Keratinocyte (primary cell): ENCODE data around the gene CREM. TPM values are rescaled to one million over a fixed set of nuclear protein-coding genes. Genes with fewer than 3 reads are reported as not detected.

Source experiments
- DNase-seq: peaks from one replicate; pipeline ENCODE4 v3.0.0-alpha.2; 2011; ENCODE audit warnings: low read depth, missing footprints, low spot score
- FAIRE-seq: peaks from 2 replicates; lab custom pipeline; 2011; peaks lifted over from hg19 to GRCh38; lab: Jason Lieb, UNC
- H2AFZ ChIP-seq: 2 replicates; pipeline ENCODE4 v1.6.0; 2012; ENCODE audit warnings: low read length, control low read depth, inconsistent platforms; ENCODE audit not compliant: control insufficient read depth
- H3K27ac ChIP-seq: 2 replicates; pipeline ENCODE4 v1.5.1; 2011; ENCODE audit warnings: low read length; ENCODE audit not compliant: control insufficient read depth, insufficient read depth
- H3K27me3 ChIP-seq: 3 replicates; pipeline ENCODE4 v1.6.0; 2011; ENCODE audit warnings: low read length; ENCODE audit not compliant: control insufficient read depth, insufficient read depth; ENCODE audit errors: extremely low read depth
- H3K36me3 ChIP-seq, 2 experiments: 2 replicates in 1 of 2; 3 replicates in 1 of 2; pipeline ENCODE4 v1.5.1; 2011; ENCODE audit warnings: low read length in 2 of 2, mild to moderate bottlenecking in 1 of 2; ENCODE audit not compliant: control insufficient read depth in 2 of 2, insufficient read depth in 2 of 2; ENCODE audit errors: extremely low read depth in 1 of 2
- H3K4me1 ChIP-seq: 3 replicates; pipeline ENCODE4 v1.5.1; 2011; ENCODE audit warnings: low read length; ENCODE audit not compliant: control insufficient read depth, insufficient read depth; ENCODE audit errors: extremely low read depth
- H3K4me2 ChIP-seq: 3 replicates; pipeline ENCODE4 v1.6.0; 2011; ENCODE audit warnings: low read depth, low read length; ENCODE audit not compliant: control insufficient read depth, insufficient read depth; ENCODE audit errors: extremely low read depth
- H3K4me3 ChIP-seq, 3 experiments: fragments of 200-600 bp in 1 of 3; sonication (generic) in 1 of 3; 2 replicates in 2 of 3; 3 replicates in 1 of 3; pipeline ENCODE4 v1.5.1; 2011 to 2016; ENCODE audit warnings: low read length in 3 of 3, mild to moderate bottlenecking in 3 of 3, control low read depth in 2 of 3, inconsistent platforms in 1 of 3, low read depth in 1 of 3, mixed read lengths in 1 of 3, mixed run types in 1 of 3, moderate library complexity in 1 of 3; ENCODE audit not compliant: control insufficient read depth in 2 of 3, insufficient read depth in 2 of 3; ENCODE audit errors: extremely low read depth in 1 of 3
- H3K79me2 ChIP-seq: 2 replicates; pipeline ENCODE4 v1.6.0; 2012; ENCODE audit warnings: low read length; ENCODE audit not compliant: control insufficient read depth, insufficient read depth
- H3K9ac ChIP-seq: 3 replicates; pipeline ENCODE4 v1.6.0; 2011; ENCODE audit warnings: low read length; ENCODE audit not compliant: control insufficient read depth, insufficient read depth; ENCODE audit errors: extremely low read depth
- H3K9me1 ChIP-seq: 3 replicates; pipeline ENCODE4 v1.6.0; 2011; ENCODE audit warnings: low read length; ENCODE audit not compliant: control insufficient read depth, insufficient read depth; ENCODE audit errors: extremely low read depth
- H3K9me3 ChIP-seq: 2 replicates; pipeline ENCODE4 v1.5.1; 2012; ENCODE audit warnings: low read depth, low read length; ENCODE audit not compliant: control insufficient read depth
- H4K20me1 ChIP-seq: 3 replicates; pipeline ENCODE4 v1.6.0; 2011; ENCODE audit warnings: low read length; ENCODE audit not compliant: control insufficient read depth, insufficient read depth; ENCODE audit errors: extremely low read depth
- EZH2 ChIP-seq: IDR thresholded peaks from one replicate; pipeline ENCODE4 v1.6.1; 2012; ENCODE audit warnings: inconsistent platforms, mild to moderate bottlenecking, low read length, moderate library complexity
- dilution Hi-C: fragments of 300-500 bp; cut with MboI; formaldehyde crosslinking; loops from one replicate; pipeline ENCODE4 v1.7.0; 2020; ENCODE audit warnings: low sequenced_read_pairs; ENCODE audit not compliant: extremely low pct_ligation_motif_present
- polyA plus RNA-seq, 5 experiments: library from polyadenylated mRNA; depleted of rRNA in 3 of 5; stranded (reverse) in 3 of 5; stranded (forward) in 1 of 5; unstranded in 1 of 5; fragments of >200 nt; gene quantifications; 1 replicate in 1 of 5; 2 replicates in 3 of 5; 3 replicates in 1 of 5; pipeline versions ENCODE4 v1.2.1 to v1.2.3, GENCODE V29; 2011 to 2012; ENCODE audit warnings: missing spikeins in 2 of 5, low read depth in 1 of 5, low replicate concordance in 1 of 5
- TF ChIP-seq, protein P1 (sequence below), 3 experiments: IDR thresholded peaks in 1 of 3; conservative IDR thresholded peaks in 1 of 3; optimal IDR thresholded peaks in 1 of 3; 2 replicates in 2 of 3; 3 replicates in 1 of 3; pipeline versions ENCODE3 to v1.5.1; 2011; ENCODE audit warnings: low read length in 3 of 3, mild to moderate bottlenecking in 3 of 3, moderate library complexity in 2 of 3, control low read depth in 1 of 3, inconsistent platforms in 1 of 3; ENCODE audit not compliant: insufficient read depth in 2 of 3; ENCODE audit errors: extremely low read depth in 1 of 3

The CREM gene
- polyA plus RNA-seq, 1 donor (not counting 4 experiments of a cell fraction or from before 2014, with no cell fraction given), result 23.3 TPM

DNA sequence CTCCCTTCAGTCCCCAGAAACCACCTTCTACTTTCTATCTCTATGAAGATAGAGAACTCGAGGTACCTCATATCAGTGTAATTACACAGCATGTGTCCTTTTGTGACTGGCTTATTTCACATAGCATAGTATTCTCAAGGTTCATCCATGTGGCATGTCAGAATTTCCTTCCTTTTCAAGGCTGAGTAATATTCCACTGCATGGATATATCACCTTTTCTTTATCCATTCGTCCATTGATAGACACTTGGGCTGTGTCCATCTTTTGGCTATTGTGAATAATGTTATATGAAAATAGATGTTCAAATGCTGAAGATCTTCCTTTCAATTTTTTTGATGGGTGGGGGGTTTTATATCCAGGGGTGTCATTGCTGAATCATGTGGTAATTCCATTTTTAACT lies 117.9 kb downstream of the CREM start:
- H4K20me1 ChIP-seq, result no peaks in the 10 kb centered on the region
- H3K27ac ChIP-seq, result no peak overlapping the region
- no peaks in the 10 kb centered on the region for H3K79me2 ChIP-seq
- no peak for FAIRE-seq
- H3K36me3 ChIP-seq, result no peaks in the 10 kb centered on the region
- H3K27me3 ChIP-seq, result no peaks in the 10 kb centered on the region
- H3K9me3 ChIP-seq, result no peaks in the 10 kb centered on the region
- H3K9me1 ChIP-seq, result no peaks in the 10 kb centered on the region
- TF ChIP-seq, protein P1, sequence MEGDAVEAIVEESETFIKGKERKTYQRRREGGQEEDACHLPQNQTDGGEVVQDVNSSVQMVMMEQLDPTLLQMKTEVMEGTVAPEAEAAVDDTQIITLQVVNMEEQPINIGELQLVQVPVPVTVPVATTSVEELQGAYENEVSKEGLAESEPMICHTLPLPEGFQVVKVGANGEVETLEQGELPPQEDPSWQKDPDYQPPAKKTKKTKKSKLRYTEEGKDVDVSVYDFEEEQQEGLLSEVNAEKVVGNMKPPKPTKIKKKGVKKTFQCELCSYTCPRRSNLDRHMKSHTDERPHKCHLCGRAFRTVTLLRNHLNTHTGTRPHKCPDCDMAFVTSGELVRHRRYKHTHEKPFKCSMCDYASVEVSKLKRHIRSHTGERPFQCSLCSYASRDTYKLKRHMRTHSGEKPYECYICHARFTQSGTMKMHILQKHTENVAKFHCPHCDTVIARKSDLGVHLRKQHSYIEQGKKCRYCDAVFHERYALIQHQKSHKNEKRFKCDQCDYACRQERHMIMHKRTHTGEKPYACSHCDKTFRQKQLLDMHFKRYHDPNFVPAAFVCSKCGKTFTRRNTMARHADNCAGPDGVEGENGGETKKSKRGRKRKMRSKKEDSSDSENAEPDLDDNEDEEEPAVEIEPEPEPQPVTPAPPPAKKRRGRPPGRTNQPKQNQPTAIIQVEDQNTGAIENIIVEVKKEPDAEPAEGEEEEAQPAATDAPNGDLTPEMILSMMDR (optimal IDR thresholded peaks at IDR 0.05 in 1 of 3, IDR thresholded peaks at IDR 0.05 in 1 of 3, conservative IDR thresholded peaks at IDR 0.05 in 1 of 3; ENCODE audit: extremely low read depth in 1 of 3, insufficient read depth in 2 of 3, low read length in 3 of 3), result no peak
- no peak for TF ChIP-seq EZH2
- no peak overlapping the region for H3K4me2 ChIP-seq
- DNase-seq, result no peak
- H3K4me3 ChIP-seq, result no peak overlapping the region
- H3K4me1 ChIP-seq, result no peaks in the 10 kb centered on the region
- H2AFZ ChIP-seq, result no peak overlapping the region
- H3K9ac ChIP-seq, result no peak overlapping the region
- dilution Hi-C loops, result no loop called here

DNA sequence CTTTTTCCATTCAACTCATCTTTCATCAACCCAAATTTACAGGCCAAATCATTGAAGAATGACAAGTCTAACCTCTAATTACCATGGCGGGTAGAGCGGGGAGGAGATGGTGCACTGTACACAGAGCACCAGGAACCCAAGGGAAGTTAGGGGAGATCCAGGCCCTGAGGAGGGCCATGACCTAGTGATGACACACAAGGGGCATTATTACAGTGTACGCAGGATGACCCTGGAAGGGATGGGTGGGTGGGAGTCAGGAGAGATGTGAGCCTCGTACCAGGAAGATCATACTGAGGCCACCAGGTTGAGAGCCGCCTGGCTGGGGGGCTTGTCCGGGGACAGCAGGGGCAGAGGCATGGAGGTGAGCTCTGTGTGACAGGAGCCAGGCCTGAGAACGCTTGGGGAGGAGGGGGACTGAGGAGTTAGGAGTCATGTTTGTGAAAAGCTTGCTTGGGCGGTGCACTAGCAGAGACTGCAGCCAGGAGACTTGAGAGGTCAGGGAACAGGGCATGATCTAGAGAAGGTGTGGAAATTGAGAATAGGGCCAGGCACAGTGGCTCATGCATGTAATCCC lies 120.2 kb downstream of the CREM start:
- no peak overlapping the region for H3K9ac ChIP-seq
- no peak for FAIRE-seq
- no peaks in the 10 kb centered on the region for H3K27me3 ChIP-seq
- no peak for DNase-seq
- H3K4me3 ChIP-seq, result no peak overlapping the region
- H3K79me2 ChIP-seq, result no peaks in the 10 kb centered on the region
- no peak overlapping the region for H2AFZ ChIP-seq
- no peak overlapping the region for H3K27ac ChIP-seq
- H3K4me2 ChIP-seq, result no peak overlapping the region
- H3K36me3 ChIP-seq, result no peaks in the 10 kb centered on the region
- dilution Hi-C loops, result no loop called here
- H4K20me1 ChIP-seq, result no peaks in the 10 kb centered on the region
- H3K4me1 ChIP-seq, result no peaks in the 10 kb centered on the region
- no peaks in the 10 kb centered on the region for H3K9me3 ChIP-seq
- no peak for TF ChIP-seq EZH2
- TF ChIP-seq, protein P1 (optimal IDR thresholded peaks at IDR 0.05 in 1 of 3, IDR thresholded peaks at IDR 0.05 in 1 of 3, conservative IDR thresholded peaks at IDR 0.05 in 1 of 3; ENCODE audit: extremely low read depth in 1 of 3, insufficient read depth in 2 of 3, low read length in 3 of 3), result no peak
- H3K9me1 ChIP-seq, result no peaks in the 10 kb centered on the region
